Stimulated activated CD4-positive, alpha-beta T cell treated with anti-CD3 and anti-CD28 coated beads, Interleukin-2, amount 100 ng/mL, for 4 hours (primary cell): ENCODE results near the gene NDUFAF2.
A peak's percentile ranks its signal among the peaks of the same experiment; 100 is the strongest.
"Not testable (repeated sequence)": the region's sequence is repeated elsewhere in the genome, so short reads cannot be mapped to it uniquely, and the experiment has no call there.

Experiments
- DNase-seq: peaks from one replicate; pipeline ENCODE4 v3.0.0-alpha.2; 2020; ENCODE audit warnings: low read depth

Gene NDUFAF2

DNA sequence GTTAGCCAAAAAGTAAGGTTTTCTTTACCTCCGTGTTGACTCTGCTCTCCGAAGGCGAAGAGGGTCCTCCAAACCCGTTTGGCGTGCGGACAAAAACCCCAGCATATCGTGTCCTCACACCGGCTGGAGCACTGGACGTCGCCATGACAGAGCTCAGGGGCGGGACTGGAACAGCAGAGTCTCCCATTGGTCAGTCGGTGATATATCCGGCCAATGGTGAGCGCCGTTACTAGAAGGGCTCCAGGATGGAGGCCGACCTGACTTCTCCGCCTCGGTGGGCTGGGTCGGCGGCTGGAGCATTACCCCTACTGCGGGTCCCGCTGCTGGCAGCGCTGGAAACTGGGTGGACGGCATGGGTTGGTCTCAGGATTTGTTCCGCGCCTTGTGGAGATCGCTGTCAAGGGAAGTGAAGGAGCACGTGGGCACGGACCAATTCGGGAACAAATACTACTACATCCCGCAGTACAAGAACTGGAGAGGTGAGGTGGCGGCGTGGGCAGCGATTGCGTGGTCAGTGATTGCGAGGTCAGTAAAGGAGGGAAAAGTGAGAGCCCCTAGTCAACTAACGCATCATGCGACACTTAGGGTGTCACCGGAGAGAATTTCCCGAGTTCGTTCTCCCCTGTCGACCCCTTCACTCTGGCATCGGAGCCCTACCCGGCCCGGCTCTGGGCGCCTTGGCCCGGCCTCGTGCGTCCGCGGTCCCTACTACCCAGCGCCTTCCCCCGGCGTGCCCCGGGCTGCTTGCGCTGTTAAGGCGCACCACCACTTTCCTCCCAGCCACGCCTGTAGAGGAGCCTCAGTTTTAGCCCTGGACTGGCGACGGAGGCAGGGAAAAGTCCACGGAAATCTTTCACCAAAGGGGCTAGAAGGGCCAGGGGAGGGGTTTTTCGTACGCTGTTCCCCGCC is at the start of gene NDUFAF2, which contains the start of gene ERCC8:
TSS of gene NDUFAF2 (plus strand) at position 302 of the 909 bp plus-strand sequence. CDS start at position 353, 51 bp downstream.
TSS of gene ERCC8 (minus strand) at position 167 of the 909 bp plus-strand sequence. CDS start at position 105, 62 bp downstream.
- peak; percentile 81 for DNase-seq

- DNase-seq: no peak
These were observed 48.0 kb upstream of the NDUFAF2 start for GRCh38 chr5:60896991-60897390.

DNA sequence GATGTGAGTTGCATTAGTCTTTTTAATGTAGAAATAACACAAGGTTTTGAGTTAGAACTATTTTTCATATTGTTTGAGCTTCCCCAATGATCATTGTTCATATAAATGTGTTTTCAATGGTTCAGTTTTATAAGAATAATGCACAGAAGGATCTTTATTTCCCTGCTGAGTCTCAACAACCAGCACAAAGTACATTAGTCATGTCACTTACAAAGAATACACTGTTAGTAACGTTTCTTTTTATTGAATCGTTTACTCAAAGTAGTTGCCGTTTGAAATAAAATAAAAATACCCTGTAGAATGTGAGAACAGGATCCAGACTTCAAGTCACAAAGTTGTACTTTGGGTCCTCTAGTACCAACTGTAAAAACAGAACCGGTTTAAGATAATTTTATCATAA is 41.6 kb upstream of the NDUFAF2 start:
- no peak for DNase-seq

DNA sequence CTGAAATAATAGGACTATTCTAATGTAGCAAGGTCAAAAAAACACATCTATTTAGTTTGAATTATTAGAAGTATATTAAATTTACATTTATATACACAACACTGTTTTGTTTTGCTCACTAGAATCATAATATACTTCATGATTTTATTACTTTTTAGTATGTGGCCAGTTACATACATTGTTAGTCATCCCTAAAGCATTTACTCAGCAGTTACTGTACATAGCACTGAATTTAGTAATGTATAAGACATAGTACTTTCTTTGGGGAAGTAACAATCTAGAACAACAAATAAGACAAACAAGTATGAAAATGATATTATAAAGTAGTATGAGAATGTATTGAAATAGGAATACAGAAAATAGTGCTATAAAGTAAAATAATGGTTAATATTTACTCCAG is 28.4 kb upstream of the NDUFAF2 start:
- DNase-seq: no peak

DNA sequence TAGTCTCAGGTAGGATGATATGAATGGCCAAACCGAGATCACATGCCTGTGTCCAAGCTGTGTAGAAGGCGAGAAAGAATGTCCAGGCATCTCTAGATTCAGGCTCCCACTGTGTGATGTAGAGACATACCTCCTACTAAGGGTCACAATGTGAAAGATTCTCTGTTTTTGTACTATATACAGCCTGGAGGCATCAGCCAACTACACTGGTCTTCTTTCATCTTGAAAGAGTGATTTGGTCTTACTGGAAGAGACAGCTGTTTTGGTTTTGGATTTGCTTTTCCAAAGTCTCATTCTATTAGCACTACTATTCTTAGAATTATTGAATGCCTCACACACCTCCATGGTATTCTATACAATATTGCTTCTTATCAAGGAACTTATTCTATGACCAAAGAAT is 26.5 kb upstream of the NDUFAF2 start:
- no peak for DNase-seq

- DNase-seq: no peak
These were observed 17.6 kb upstream of the NDUFAF2 start for GRCh38 chr5:60927450-60927849.

DNA sequence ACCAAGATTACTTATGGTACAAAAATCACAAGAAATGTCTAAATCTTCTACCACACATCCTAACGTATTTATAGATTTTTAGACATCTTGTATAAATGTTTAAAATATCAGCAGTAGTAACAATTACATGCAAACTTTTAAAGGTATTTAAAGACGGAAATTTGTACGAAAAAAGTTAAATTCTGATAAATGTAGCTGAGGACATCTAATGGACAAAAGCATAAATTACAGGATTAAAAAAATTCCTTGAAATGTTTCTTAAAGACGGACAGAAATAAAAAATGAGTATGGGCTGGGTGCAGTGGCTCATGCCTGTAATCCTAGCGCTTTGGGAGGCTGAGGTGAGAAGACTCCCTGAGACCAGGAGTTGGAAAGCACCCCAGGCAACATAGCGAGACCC is 16.0 kb upstream of the NDUFAF2 start:
- no peak for DNase-seq

DNA sequence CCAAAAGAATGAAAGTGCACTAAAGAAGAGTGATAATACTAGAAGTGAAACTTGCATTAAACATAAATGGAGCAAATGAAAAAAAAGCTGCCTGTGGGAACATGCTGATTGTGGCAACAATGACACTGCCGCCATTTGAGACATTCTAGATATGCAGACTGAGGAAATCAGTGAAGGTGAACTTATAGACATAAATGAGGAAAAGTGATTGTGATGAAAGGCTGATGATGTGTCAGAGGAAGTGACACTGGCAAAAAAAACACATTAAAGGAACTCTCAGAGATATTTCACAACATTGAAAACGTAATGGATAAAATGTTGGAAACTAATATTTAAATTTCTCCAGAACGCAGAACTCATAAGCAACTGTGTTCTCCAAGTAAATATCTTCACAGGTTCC is 1.4 kb upstream of the NDUFAF2 start:
- no peak for DNase-seq

DNA sequence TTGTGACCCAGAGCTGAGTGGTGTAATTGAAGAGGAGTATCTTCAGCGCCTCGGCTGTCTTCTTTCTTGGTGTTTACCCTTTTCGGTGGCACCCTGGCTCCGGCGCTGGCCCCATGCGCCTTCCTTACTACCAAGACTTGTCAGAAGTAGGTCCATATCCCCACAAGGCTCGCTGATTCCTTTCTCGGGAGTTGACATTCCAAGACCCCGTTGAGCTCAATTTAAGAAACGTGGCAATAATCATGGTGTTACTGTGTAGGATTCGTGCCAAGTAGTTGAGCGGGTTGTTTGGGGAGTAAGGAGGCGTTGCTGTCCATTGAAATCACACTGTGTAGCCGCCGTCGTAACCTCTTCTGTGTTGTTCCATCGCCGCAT is 795 bp downstream of the NDUFAF2 start:
- DNase-seq: no peak

DNA sequence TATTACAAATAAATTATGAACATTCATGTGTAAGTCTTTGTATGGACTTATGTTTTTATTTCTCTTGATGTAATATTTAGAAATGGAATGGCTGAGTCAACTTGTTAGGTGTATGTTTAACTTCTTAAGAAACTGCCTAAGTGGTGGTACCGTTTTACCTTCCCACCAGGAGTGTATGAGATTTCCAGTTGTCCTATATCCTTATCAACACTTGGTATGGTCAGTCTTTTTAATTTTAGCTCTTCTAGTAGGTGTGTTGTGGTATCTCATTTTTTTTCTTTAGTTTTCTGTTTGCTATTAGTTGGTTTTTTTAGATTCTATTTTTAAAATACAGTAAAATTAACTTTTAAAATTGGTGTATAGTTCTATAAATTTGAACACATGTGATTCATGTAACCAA is 3.7 kb downstream of the NDUFAF2 start:
- no peak for DNase-seq

DNA sequence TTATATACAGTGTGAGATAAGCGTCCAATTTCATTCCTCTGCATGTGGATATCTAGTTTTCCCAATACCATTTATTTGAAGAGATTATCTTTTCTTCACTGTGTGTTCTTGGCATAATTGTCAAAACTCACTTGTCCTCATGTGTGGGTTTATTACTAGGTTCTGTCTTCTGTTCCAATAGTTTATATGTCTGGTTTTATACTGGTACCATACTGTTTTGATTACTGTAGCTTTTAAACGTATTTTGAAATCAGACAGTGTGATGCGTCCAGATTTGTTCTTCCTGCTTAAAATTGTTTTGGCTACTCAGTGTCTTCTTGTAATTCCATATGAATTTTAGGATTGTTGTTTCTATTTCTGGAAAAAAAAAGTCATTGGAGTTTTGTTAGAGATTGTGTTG is 10.2 kb downstream of the NDUFAF2 start:
- no peak for DNase-seq

DNA sequence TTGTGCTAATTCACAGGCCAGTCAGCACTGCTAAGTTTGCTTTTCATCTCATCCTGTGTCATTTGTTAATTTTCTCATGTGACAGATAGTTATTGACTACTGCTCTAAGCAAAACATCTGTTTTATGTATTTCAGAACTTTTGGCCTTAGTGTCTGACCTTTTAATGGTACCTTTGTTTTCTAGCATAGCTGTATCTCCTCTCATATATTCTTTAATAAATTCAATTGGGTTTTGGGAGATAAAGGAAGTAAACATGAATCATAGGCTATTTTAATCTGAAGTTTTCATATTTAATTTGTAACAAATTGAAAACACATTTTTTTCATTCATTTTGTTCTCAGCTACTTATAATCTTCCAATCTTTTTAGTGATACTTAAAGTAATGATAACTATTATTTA is 13.1 kb downstream of the NDUFAF2 start:
- DNase-seq: no peak

- DNase-seq: no peak
These were observed 13.7 kb downstream of the NDUFAF2 start for GRCh38 chr5:60958712-60959111.

DNA sequence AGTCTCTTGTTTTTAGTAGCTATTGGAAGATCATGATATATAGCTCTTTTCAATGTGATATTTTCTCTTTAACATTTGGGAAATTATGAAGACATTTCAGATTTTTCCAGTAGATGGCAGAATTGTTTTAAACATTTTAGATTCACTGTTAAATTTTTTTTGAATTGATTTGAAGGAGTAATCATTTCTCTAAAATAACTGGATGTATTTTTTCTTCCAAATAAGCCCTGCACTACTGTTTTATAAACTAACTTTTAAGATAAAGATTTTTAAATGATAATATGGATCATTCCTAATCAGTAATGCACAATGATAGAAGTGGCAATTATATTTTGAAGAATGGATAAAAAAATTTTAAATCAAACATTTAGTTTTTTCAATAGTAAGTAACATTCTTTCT is 14.2 kb downstream of the NDUFAF2 start:
- DNase-seq: no peak

DNA sequence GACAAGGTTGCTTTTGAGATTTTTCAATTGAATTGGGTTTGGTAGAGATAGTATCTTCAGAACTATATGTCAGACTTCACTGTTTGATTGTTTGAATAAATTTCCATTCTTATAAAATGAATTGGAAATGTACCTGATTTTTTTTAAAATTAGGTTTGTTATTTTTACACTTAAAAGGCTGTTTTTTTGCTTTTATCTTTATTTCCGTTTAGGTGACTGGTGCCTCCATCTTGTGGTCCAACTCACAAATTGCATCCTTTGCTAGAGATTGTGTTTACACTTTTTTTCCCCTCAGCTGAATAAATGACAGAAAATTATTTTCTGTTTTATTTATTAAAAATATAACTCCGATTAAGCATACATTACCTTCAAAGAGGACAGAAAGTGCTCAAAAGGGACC is 15.6 kb downstream of the NDUFAF2 start:
- no peak for DNase-seq

GRCh38 chr5:60961685-60962084 is 16.7 kb downstream of the NDUFAF2 start:
- no peak for DNase-seq

DNA sequence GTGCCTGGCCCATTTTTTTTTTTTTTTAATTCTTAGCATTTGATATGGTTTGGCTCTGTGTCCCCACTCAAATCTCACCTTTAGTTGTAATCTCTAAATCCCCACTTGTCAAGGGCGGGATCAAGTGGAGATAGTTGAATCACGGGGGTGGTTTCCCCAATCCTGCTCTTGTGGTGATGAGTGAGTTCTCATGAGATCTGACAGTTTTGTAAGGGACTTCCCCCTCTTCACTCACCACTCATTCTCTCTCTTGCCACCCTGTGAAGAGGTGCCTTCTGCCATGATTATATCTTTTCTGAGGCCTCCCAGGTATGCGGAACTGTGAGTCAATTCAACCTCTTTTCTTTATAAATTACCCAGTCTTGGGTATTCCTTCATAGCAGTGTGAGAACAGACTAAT is 27.2 kb downstream of the NDUFAF2 start:
- DNase-seq: peak; percentile 32

DNA sequence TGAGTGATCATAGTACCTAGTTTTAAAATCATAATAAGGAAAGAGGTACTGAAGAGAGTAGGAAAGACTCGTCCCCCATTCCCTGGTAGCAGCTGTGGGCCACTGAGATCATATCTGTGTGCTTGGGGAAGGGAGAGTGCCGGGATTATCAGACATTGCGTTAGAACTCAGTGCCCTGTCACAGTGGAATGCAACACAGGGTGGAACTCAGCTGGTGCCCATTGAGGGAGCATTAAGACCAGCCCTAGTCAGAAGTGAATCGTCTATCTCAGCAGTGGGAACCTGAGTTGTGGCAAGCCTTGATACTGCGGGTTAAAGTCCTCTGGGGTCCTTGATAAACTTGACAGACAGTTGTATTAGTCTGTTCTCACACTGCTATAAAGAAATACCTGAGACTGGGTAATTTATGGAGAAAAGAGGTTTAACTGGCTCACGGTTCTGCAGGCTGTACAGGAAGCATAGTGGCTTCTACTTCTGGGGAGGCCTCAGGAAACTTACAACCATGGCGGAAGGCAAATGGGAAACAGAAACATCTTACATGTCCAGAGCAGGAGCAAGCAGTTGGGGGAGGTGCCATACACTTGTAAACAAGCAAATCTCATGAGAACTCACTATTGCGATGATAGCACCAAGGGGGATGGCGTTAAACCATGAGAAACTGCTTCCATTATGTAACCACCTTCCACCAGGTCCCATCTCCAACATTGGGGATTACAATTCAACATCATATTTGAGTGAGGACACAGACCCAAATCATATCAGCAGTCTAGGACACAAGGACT is 33.1 kb downstream of the NDUFAF2 start:
- no peak for DNase-seq

DNA sequence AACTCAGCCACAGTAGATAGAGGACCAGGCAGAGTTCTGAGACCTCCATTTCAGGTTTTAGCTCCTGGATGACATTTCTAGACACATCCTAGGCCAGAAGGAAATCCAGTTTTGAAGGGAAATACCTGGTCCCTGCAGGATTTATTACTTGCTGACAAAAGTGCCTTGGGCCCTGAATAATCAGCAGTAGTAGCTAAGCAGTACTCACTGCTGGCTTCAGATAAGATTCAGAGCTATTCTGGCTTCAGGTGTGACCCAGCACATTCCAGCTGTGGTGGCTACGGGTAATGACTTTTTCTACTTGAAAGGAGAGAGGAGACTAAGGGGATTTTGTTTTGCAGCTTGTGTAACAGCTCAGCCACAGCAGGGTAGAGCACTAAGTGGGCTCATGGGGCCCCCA is 34.0 kb downstream of the NDUFAF2 start:
- DNase-seq: no peak

DNA sequence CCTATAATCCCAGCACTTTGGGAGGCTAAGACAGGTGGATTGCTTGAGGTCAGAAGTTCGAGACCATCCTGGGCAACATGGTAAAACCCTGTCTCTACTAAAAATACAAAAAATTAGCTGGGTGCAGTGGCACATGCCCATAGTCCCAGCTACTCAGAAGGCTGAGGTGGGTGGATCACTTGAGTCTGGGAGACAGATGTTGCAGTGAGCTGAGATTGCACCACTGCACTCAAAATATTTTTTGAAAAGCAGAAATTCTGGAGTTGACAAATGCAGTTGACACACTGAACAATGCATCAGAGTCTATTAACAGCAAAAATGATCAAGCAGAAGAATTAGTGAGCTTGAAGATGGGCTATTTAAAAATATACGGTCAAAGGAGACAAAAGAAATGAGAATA is 35.5 kb downstream of the NDUFAF2 start:
- no peak for DNase-seq

- DNase-seq: not testable (repeated sequence)
These were observed 37.1 kb downstream of the NDUFAF2 start for GRCh38 chr5:60982127-60982526.

DNA sequence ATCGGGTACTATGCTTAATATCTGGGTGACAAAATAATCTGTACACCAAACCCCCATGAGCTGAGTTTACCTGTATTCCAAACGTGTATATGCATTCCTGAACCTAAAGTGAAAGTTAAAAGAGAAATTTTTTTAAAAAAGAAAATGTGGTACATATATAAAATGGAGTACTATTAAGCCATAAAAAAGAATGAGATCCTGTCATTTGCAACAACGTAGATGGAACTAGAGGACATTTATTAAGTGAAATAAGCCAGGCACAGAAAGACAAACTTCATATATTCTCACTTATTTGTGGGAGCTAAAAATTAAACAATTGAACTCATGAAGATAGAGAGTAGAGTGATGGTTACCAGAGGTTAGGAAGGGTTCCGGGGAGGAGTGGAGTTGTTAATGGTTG is 44.8 kb downstream of the NDUFAF2 start:
- no peak for DNase-seq

DNA sequence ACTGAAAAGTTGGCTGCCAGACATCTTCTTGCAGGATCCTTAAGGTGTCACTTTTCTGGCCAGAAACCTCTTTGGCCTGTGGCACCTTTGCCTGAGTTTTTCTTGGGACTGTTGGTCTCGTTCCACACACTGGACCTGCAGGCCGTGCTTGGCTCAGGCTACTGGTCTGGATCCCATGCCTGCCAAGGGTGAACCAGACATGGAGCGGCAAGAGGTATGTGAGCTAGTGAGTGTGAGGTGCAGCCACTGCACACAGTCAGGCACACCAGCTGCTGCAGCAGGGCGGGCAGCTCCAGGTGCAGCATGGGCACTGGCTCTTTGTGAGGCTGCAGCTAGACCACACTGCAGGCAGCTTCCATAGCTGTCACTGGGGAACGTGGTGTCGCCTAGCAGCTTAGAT is 47.9 kb downstream of the NDUFAF2 start:
- no peak for DNase-seq
